GM12801 (cell line): ENCODE results near the gene DOHH.

ENCODE experiments used
- CTCF ChIP-seq: IDR thresholded peaks from one replicate; pipeline ENCODE4 v1.5.1; 2011; ENCODE audit warnings: control low read depth; ENCODE audit not compliant: insufficient read length; ENCODE audit errors: extremely low read depth

Gene DOHH

GRCh38 chr19:3492919-3493318, 7.6 kb downstream of the DOHH start:
- TF ChIP-seq CTCF: no peak

GRCh38 chr19:3492131-3492839, 8.2 kb downstream of the DOHH start:
- TF ChIP-seq CTCF: no peak

- no peak for TF ChIP-seq CTCF
Measured at GRCh38 chr19:3491396-3492119, 8.9 kb downstream of the DOHH start.

- no peak for TF ChIP-seq CTCF
Measured at GRCh38 chr19:3483226-3483628, 17.2 kb downstream of the DOHH start, which contains the start of gene SMIM44. Gene SMIM44 (minus strand): TSS chr19:3483441. CDS start chr19:3483403, 38 bp downstream.

GRCh38 chr19:3482507-3483225, 17.8 kb downstream of the DOHH start:
- TF ChIP-seq CTCF: no peak

- no peak for TF ChIP-seq CTCF
Measured at GRCh38 chr19:3481241-3482090, 19.0 kb downstream of the DOHH start.
